Natural killer cell (primary cell): ENCODE results near the gene SYNGR4. TPM values are rescaled to one million over a fixed set of nuclear protein-coding genes. Genes with fewer than 3 reads are reported as not detected.

Experiments used
- ATAC-seq, 3 donors: fragments of 150-1000 bp in 2 of 3; fragments of 200-7000 bp in 1 of 3; cut with Tn5 transposase; 1 replicate in 1 of 3; 2 replicates in 2 of 3; pipeline ENCODE4 v1.10.0; 2021; ENCODE audit warnings: mild to moderate bottlenecking in 2 of 3, moderate library complexity in 2 of 3
- DNase-seq, 2 donors: peaks; one replicate each; pipeline versions ENCODE4 v3.0.0 to v3.0.0-alpha.2; 2013 to 2021; ENCODE audit warnings: mixed read lengths in 1 of 2
- H3K27ac ChIP-seq: one replicate; pipeline ENCODE4 v1.5.1; 2013; ENCODE audit warnings: mild to moderate bottlenecking, low read length
- H3K27me3 ChIP-seq: one replicate; pipeline ENCODE4 v1.6.1; 2013; ENCODE audit warnings: low read length; ENCODE audit not compliant: control insufficient read depth, insufficient read depth
- H3K36me3 ChIP-seq: one replicate; pipeline ENCODE4 v1.6.1; 2013; ENCODE audit warnings: low read length; ENCODE audit not compliant: control insufficient read depth, insufficient read depth
- H3K4me1 ChIP-seq: one replicate; pipeline ENCODE4 v1.6.1; 2013; ENCODE audit warnings: low read length; ENCODE audit not compliant: control insufficient read depth, insufficient read depth
- H3K4me3 ChIP-seq: one replicate; pipeline ENCODE4 v1.5.1; 2013; ENCODE audit warnings: low read length
- H3K9me3 ChIP-seq: one replicate; pipeline ENCODE4 v1.6.1; 2013; ENCODE audit warnings: low read length; ENCODE audit not compliant: control insufficient read depth, insufficient read depth
- H3K27ac Mint-ChIP-seq, 2 donors: one replicate each; pipeline ENCODE4 v1.8.0; 2022; ENCODE audit warnings: mild to moderate bottlenecking in 2 of 2, mixed read lengths in 2 of 2, moderate library complexity in 1 of 2
- H3K27me3 Mint-ChIP-seq, 2 donors: one replicate each; pipeline ENCODE4 v1.8.0; 2022; ENCODE audit warnings: low read depth in 2 of 2, mixed read lengths in 2 of 2
- H3K36me3 Mint-ChIP-seq: one replicate; pipeline ENCODE4 v1.8.0; 2022; ENCODE audit warnings: mixed read lengths
- H3K4me1 Mint-ChIP-seq, 2 donors: one replicate each; pipeline ENCODE4 v1.8.0; 2022; ENCODE audit warnings: mixed read lengths in 2 of 2
- H3K4me3 Mint-ChIP-seq: one replicate; pipeline ENCODE4 v1.8.0; 2022; ENCODE audit warnings: mild to moderate bottlenecking, moderate library complexity, mixed read lengths
- H3K9me3 Mint-ChIP-seq, 2 donors: one replicate each; pipeline ENCODE4 v1.8.0; 2022; ENCODE audit warnings: mixed read lengths in 2 of 2
- CTCF ChIP-seq: fragments of 200-600 bp; IDR thresholded peaks from one replicate; pipeline ENCODE4 v1.8.0; 2022; ENCODE audit warnings: antibody characterized with exemption
- WGBS: methylation state at CpG from one replicate; pipeline ENCODE4 v1.1.7; 2013; ENCODE audit warnings: missing lambda C conversion rate; ENCODE audit not compliant: insufficient coverage; 5-methylcytosine and 5-hydroxymethylcytosine counted together
- intact Hi-C: fragments of 100-400 bp; cut with micrococcal nuclease; formaldehyde crosslinking; loops from one replicate; pipeline ENCODE4 v1.14.2; 2022
- total RNA-seq, 4 donors: library from RNA; stranded (reverse); fragments of 120-200 nt in 1 of 4; gene quantifications; one replicate each; pipeline versions ENCODE4 v1.2.3 to v1.2.4, GENCODE V29; 2013 to 2022

SYNGR4 gene
- total RNA-seq, 3 donors from 2014 or later (not counting 1 experiment from before 2014, with no cell fraction given) = not detected

GRCh38 chr19:48319647-48320541 lies 44.3 kb upstream of the SYNGR4 start:
- Histone ChIP-seq H3K27me3 (no peaks in the 10 kb centered on the region), H3K27ac (peak overlapping the region; percentile 99), H3K36me3 (no peaks in the 10 kb centered on the region), H3K9me3 (no peaks in the 10 kb centered on the region), H3K4me3 (no peak overlapping the region), H3K4me1 (peaks cover 50% of the 10 kb centered on the region)
- 50% methylated on average over 15 of the region's 16 CpGs for WGBS
- peak in 2 of 3 donors; percentile 18 to 20 for ATAC-seq
- Mint-ChIP-seq H3K4me1 (peaks cover 35 to 50% of the 10 kb centered on the region in 2 donors), H3K9me3 (no peaks in the 10 kb centered on the region), H3K36me3 (no peaks in the 10 kb centered on the region), H3K27ac (peak overlapping the region; percentile 99 to 100), H3K4me3 (peak overlapping the region; percentile 25), H3K27me3 (no peaks in the 10 kb centered on the region)
- peak; percentile 82 to 89 for DNase-seq
- intact Hi-C loops = loop anchor here (1.0 to 5.0 kb wide), 2 partner anchors 13 to 42 kb away; partner anchors contain the start of genes SYNGR4 and TMEM143
- TF ChIP-seq CTCF = peak; percentile 87

DNA sequence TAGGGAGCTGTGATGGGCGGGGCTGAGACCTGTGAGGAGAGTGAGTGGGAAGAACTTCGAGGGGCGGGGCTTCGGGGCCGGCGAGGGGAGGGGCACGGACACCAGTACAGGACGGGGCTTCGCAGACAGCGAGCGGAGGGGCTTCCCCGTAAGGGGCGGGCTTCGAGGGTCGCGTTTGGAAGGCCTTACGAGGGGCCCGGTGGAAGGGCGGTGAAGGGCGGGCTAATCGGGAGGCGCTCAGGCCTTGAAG lies 42.9 kb upstream of the SYNGR4 start:
- Mint-ChIP-seq H3K4me1 (peaks cover 49 to 62% of the 10 kb centered on the region in 2 donors), H3K27me3 (no peaks in the 10 kb centered on the region), H3K9me3 (no peaks in the 10 kb centered on the region), H3K27ac (peak overlapping the region; percentile 99 to 100), H3K4me3 (peak overlapping the region; percentile 95), H3K36me3 (no peaks in the 10 kb centered on the region)
- DNase-seq = peak; percentile 87 to 97
- Histone ChIP-seq H3K4me1 (peaks cover 57% of the 10 kb centered on the region), H3K9me3 (no peaks in the 10 kb centered on the region), H3K27ac (peak overlapping the region; percentile 99), H3K27me3 (no peaks in the 10 kb centered on the region), H3K4me3 (peak overlapping the region; percentile 73), H3K36me3 (no peaks in the 10 kb centered on the region)
- WGBS = under 1% methylated on average over 22 of the region's 22 CpGs
- intact Hi-C loops = loop anchor here (5.0 kb wide), 1 partner anchor 41 kb away; the partner anchor contains the start of genes SYNGR4 and TMEM143
- no peak for TF ChIP-seq CTCF
- ATAC-seq = peak; percentile 56 to 78 (median 64)

- Histone ChIP-seq H3K36me3 (no peaks in the 10 kb centered on the region), H3K9me3 (no peaks in the 10 kb centered on the region), H3K27me3 (no peaks in the 10 kb centered on the region), H3K4me1 (peaks cover 63% of the 10 kb centered on the region), H3K27ac (peak overlapping the region; percentile 99), H3K4me3 (peak overlapping the region; percentile 73)
- DNase-seq (peak; percentile 99 to 100), ATAC-seq (peak; percentile 65 to 91 (median 77))
- Mint-ChIP-seq H3K4me1 (peaks cover 55 to 68% of the 10 kb centered on the region in 2 donors), H3K4me3 (peak overlapping the region; percentile 95), H3K9me3 (no peaks in the 10 kb centered on the region), H3K27ac (peak overlapping the region; percentile 99 to 100), H3K27me3 (no peaks in the 10 kb centered on the region), H3K36me3 (no peaks in the 10 kb centered on the region)
- intact Hi-C loops = loop anchor here (5.0 kb wide), 1 partner anchor 40 kb away; the partner anchor contains the start of genes SYNGR4 and TMEM143
- under 1% methylated on average over 60 of the region's 63 CpGs for WGBS
- no peak for TF ChIP-seq CTCF
Observed at GRCh38 chr19:48321622-48322591, 42.3 kb upstream of the SYNGR4 start.
